HG03025 (cell line): Measurements from ENCODE around the gene DCTPP1.
A peak's percentile ranks its signal among the peaks of the same experiment; 100 is the strongest.

Experiments used
- ATAC-seq: cut with Tn5 transposase; IDR thresholded peaks from one replicate; pipeline ENCODE4 v1.9.1; 2021; ENCODE audit warnings: mild to moderate bottlenecking, moderate library complexity; ENCODE audit not compliant: unreplicated experiment, low FRiP score

The DCTPP1 gene

DNA sequence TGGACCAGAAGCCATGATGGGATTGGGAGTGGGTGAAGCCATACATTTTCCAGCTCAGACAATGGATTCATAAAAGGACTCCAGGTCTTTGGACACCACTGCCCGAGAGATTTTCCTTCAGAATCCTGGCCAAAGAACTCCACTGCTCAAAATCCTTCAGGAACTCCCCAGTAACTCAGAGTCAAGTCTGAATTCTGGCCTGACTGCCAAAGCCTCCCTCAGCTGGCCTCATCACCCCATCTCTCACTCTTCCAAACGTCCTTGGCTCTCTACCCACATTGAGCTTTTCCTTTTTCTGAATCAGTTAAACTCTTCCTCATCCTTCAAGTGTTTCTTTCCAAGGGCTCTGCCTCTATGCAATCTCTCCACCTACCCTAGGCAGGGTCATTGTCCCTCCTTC lies 46.3 kb downstream of the DCTPP1 start:
- ATAC-seq, result no peak

DNA sequence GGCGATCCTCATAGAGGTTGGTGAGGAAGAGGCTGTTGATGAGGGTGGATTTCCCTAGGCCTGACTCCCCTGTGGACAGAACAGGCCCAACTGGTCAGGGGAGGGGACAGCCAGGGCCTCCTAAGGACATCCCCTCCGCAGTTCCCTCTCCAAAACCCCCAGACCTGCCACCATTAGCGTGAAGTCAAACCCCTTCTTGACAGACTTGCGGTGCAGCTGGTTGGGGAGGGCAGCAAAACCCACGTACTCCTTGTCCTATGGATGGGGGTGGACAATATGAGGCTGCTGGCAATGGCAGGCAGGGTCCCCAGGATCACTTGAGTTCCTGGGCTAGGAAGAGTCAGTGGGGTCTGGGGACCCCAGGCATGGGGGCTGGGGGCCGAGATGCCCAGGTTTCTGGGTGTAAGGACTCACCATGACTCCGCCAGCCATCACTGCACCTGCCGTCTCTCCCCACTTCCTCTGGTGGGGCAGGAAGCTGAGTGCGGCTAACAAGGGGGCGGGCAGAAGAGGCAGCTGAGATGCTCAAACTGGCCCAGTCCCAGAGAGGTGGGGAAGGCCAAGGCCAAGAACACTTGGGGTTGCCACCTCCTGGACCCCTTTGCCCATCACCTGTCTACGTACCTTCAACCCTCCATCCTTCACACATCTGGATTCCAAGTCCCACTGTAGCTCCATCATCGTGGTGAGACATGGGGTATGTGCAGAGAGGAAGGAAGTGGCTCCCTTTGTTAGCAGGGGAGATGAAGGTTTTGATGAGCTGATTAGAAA lies 47.5 kb downstream of the DCTPP1 start, which contains the start of gene SEPTIN1:
SEPTIN1 (minus strand) TSS at position 451 of the 771 bp plus-strand sequence; CDS start at position 432, 19 bp downstream.
- ATAC-seq, result no peak

DNA sequence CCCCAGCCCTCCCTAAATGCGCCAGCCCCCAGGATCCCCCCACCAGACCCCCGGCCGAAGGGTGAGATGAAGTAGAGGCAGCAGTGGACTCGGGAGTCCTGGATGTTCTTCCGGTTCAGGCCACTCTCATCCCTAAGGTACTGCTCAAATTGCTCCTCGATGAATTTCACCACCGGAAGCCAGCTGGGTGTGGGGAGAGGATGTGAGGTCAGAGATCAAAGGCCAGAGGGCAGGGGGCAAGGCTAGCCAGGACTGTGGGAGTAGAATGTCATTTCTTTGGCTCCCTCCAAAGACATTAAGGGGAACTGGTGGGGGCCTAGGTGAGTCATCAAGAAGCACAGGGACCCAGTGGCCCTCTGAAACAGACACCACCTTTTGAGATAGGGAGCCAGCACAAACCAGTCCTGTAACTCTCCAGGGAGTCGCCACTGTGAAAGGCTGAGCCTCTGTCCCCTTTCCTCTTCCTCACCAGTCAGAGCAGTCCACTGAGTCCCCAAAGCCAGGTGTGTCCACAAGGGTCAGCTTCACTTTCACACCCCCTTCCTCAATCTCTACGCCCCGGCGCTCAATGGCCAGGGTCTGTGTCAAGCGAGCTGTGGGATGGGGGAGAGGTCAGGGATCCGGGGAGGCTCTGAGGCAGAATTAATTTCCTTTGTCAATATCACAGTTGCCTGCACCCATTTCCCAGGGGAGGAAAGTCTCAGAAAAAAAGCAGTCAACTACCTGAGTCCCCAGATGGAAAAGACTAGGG lies 48.4 kb downstream of the DCTPP1 start:
- no peak for ATAC-seq

DNA sequence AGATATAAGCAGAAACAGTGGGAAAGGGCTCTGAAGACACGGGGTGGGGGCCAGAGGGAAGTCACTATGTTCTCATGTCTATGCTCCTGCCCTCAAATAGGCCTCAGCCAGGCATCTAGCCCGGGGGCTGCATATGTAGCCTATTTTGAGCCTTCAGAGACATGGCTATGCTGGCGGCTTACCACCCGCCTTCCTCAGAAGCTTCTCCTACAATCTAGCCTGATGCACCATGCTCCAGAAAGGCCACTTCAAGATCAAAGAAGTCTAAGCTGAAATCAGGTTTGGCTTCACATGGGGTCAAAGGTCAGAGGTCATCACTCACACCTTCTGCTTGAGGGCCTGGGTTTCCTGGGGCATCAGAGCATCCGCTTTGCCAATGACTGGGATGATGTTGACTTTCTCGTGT lies 49.0 kb downstream of the DCTPP1 start:
- no peak for ATAC-seq

GRCh38 chr16:30380072-30380802 lies 49.6 kb downstream of the DCTPP1 start:
- no peak for ATAC-seq

DNA sequence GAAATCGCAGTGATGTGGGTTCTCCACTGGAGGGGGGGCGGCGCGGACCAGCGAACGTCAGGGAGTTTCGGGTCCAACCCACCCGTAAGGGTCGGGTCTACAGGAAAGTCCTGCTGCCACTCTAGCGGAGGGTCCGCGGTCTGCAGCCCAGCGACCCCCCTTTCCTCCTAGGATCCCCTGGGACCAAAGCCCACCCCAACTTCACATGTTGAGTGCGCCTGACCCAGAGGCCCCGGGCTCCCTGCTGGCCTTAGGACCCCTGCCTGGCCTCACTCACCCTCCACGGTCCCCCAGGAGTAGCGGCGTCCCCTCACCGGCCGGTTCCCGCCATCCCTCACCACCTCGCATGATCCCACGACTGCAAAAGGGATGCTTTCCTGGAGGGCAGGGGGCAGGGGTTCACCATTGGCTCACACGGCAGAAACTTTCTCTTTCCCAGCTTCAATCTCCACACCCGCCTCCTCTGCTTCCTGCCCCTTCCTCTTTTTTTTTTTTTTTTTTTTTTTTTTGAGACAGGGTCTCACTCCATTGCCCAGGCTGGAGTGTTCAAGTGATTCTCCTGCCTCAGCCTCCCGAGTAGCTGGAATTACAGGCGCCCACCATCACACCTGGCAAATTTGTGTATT lies 50.6 kb downstream of the DCTPP1 start:
- no peak for ATAC-seq

- peak; percentile 70 for ATAC-seq
These were observed 51.3 kb downstream of the DCTPP1 start for GRCh38 chr16:30378236-30379157.

- peak; percentile 37 for ATAC-seq
These were observed 52.0 kb downstream of the DCTPP1 start for GRCh38 chr16:30377812-30378235.

DNA sequence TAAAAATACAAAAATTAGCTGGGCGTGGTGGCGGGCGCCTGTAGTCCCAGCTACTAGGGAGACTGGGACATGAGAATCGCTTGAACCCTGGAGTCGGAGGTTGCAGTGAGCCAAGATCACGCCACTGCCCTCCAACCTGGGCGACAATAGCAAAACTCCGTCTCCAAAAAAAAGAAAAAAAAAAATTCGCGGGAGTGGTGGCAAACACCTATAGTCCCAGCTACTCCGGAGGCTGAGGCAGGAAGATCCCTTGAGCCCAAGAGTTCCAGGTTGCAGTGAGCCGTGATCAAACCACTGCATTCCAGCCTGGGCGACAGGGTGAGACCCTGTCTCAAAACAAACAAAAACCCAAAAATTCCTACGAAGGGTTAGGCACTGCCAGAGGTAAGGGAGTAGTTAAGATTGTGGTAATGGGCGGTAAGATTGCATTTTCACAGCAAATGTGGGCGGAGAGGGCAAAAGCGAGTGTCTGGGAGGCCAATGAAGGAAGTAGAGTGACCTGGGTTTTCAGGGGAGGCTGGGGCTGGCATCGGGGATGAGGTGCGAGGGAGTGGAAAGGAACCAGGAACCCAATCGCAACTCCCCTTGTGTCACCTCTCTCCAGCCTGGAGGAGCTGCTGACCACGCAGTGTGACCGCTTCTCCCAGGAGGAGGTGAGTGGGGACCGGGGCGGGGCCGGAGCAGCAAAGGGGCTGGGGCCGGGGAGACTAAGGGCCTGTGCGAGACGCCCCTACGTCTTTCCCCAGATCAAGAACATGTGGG lies 52.6 kb downstream of the DCTPP1 start:
- ATAC-seq, result no peak

DNA sequence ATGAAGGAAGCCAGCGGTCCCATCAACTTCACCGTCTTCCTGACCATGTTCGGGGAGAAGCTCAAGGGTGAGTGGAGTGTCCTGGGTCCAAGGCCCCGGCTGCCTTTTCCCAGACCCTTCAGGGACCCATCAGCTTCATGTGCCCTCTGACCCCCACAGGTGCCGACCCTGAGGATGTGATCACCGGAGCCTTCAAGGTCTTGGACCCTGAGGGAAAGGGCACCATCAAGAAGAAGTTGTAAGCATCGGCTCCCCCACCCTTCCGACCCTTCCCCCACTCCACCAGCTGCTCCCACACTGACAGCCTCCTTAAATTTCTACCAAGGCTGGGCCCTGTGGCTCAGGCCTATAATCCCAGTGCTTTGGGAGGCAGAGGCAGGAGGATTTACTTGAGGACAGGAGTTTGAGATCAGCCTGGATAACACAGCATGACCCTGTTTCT lies 53.3 kb downstream of the DCTPP1 start:
- ATAC-seq, result no peak

- ATAC-seq, result no peak
These were observed 54.0 kb downstream of the DCTPP1 start for GRCh38 chr16:30375864-30376263.

- ATAC-seq, result no peak
These were observed 55.3 kb downstream of the DCTPP1 start, which contains the start of gene MYL11 for GRCh38 chr16:30374538-30374937. Gene MYL11, plus strand, starts transcription at chr16:30374802. Its CDS starts 56 bp downstream, at chr16:30374858.
